A673 (cell line): Measurements from ENCODE around the gene ABCB4.

Experiments used
- EZH2 ChIP-seq: fragments of 200-600 bp; sonication (generic); IDR thresholded peaks from 2 replicates; pipeline ENCODE4 v1.6.1; 2017; ENCODE audit warnings: borderline replicate concordance, low read depth, mild to moderate bottlenecking, mixed read lengths, antibody characterized with exemption, low read length; ENCODE audit not compliant: poor library complexity, severe bottlenecking
- TF ChIP-seq, protein P1 (sequence below): fragments of 300-800, 200-600 bp; sonication (generic); conservative IDR thresholded peaks from 2 replicates; pipeline ENCODE4 v1.5.1; 2017; ENCODE audit warnings: low read depth, mild to moderate bottlenecking, antibody characterized with exemption, low read length, moderate library complexity, mixed read lengths

DNA sequence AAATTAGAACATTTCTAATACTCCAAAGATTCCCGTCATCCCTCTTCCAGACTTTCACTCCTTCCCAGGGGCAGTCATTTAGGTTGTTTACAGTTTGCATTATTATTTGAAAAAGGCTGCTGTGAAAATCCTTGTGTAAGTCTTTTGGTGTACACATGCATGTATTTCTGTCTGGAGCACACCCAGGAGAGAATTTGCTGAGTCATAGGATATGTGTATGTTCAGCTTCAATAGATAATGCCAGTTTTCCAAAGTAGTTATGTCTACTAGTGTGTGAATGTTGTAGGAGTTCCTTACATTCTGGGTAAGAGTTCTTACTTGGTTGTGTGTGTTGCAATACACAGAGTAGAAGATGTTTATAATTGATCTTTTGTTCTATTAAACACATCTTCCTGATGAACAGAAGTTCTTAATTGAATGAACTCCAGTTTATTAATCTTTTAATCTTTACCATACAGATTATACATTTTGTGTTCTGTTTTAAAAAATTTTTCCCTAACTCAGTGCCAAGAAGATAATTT is 104.8 kb downstream of the ABCB4 start:
- TF ChIP-seq, protein P1, sequence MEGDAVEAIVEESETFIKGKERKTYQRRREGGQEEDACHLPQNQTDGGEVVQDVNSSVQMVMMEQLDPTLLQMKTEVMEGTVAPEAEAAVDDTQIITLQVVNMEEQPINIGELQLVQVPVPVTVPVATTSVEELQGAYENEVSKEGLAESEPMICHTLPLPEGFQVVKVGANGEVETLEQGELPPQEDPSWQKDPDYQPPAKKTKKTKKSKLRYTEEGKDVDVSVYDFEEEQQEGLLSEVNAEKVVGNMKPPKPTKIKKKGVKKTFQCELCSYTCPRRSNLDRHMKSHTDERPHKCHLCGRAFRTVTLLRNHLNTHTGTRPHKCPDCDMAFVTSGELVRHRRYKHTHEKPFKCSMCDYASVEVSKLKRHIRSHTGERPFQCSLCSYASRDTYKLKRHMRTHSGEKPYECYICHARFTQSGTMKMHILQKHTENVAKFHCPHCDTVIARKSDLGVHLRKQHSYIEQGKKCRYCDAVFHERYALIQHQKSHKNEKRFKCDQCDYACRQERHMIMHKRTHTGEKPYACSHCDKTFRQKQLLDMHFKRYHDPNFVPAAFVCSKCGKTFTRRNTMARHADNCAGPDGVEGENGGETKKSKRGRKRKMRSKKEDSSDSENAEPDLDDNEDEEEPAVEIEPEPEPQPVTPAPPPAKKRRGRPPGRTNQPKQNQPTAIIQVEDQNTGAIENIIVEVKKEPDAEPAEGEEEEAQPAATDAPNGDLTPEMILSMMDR, result no peak
- no peak for TF ChIP-seq EZH2
